Measurements from ENCODE around the gene KLF18. TPM values are rescaled to one million over a fixed set of nuclear protein-coding genes. Genes with fewer than 3 reads are reported as not detected.
"Not testable (repeated sequence)": the region's sequence is repeated elsewhere in the genome, so short reads cannot be mapped to it uniquely, and the experiment has no call there.

Gene KLF18
- total RNA-seq, 2 donors from 2014 or later, result not detected

DNA sequence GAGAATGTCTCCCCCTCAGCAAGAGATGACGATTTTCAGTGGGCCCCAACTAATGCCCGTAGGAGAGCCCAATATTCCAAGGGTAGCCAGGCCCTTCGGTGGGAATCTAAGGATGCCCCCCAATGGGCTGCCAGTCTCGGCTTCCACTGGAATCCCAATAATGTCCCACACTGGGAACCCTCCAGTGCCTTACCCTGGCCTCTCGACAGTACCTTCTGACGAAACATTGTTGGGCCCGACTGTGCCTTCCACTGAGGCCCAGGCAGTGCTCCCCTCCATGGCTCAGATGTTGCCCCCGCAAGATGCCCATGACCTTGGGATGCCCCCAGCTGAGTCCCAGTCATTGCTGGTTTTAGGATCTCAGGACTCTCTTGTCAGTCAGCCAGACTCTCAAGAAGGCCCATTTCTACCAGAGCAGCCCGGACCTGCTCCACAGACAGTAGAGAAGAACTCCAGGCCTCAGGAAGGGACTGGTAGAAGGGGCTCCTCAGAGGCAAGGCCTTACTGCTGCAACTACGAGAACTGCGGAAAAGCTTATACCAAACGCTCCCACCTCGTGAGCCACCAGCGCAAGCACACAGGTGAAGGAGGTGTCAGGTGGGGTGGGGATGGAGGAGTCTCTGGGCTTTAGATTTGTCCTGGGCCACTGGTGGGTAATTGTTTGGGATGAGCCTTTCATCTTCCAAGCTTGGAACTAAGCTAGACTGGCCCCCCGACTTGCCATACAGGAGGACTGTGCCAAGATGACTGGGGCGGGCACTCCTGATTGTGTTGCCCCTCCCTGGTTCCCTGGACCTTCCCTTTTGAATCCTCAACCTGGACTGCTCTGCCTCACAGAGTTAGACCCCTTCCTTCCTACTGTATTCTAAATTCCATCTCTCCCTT, 11.6 kb downstream of the KLF18 start:
- ATAC-seq, result no peak
- intact Hi-C loops (cut with DNase I), result no loop called here
- DNase-seq, result no peak

DNA sequence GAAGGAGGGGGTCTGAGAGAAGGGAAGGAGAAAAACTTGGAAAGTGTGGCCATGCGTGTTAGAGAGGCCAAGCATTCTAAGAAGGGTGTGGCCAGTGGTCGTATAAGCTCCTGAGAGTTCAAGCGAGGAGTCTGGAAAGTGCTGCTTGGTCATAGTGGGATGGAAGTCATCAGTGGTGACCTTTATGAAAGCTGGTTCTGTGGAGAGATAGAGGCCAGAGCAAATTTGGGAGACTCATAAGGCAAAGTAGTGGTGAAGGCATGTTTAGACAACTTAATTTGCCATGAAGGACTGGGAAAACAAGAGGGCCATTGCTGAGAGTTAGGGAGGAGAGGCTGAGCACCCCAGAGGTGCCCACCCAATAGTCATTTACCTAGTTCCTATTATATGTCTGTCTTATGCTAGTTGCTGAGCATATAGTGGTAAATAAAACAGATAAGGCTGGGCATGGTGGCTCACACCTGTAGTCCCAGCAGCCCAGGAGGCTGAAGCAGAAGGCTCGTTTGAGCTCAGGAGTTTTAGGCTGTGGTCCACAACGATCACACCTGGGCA, 21.0 kb downstream of the KLF18 start:
- intact Hi-C loops (cut with DNase I), result no loop called here
- ATAC-seq (no peak), DNase-seq (no peak)

GRCh38 chr1:44119525-44119924, 21.9 kb downstream of the KLF18 start:
- intact Hi-C loops (cut with DNase I), result no loop called here
- ATAC-seq (no peak), DNase-seq (no peak)

DNA sequence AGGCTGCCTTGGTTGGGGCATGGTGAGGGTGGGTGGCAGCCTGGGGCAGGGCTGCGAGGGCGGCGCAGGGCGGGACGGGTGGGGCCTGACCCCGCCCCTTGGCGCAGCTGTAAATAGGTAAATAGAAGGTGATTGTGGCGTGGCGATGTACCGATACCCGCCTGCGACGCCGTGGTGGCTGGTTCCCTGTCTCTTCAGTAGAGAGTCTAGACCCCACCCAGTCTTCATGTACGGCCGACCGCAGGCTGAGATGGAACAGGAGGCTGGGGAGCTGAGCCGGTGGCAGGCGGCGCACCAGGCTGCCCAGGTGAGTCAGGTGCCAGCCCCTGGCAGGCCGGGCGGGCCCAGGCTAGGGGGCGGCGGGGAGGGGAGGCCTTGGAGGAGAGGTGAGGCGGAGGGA, 22.7 kb downstream of the KLF18 start, which contains the start of gene KLF17:
Gene KLF17, plus strand, starts transcription at position 140 of the 400 bp plus-strand sequence. Its CDS starts 87 bp downstream, at position 227.
- intact Hi-C loops (cut with DNase I), result no loop called here
- ATAC-seq (no peak), DNase-seq (no peak)

GRCh38 chr1:44117272-44117671, 24.2 kb downstream of the KLF18 start:
- intact Hi-C loops (cut with DNase I); ATAC-seq; DNase-seq: not testable (repeated sequence)

DNA sequence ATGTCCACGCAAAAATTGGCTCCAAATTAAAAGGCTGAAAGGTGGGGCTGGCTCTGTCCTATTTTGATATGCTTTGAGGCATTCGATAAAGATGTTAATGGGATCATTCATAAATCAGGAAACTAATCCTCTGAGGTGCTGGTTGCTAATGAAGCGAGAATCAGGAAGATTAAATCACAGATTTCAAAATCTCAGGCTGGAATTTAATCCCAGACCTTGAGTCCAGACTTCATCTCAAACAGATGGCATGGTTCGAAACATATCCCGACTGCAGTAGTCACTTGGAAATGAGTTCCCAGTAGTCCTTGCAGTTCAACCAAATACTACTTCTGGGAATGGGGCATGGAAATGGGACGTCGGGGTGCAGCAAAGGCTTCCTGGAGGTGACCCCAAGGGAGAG, 27.3 kb downstream of the KLF18 start:
- DNase-seq (no peak), ATAC-seq (no peak)
- intact Hi-C loops (cut with DNase I), result no loop called here

DNA sequence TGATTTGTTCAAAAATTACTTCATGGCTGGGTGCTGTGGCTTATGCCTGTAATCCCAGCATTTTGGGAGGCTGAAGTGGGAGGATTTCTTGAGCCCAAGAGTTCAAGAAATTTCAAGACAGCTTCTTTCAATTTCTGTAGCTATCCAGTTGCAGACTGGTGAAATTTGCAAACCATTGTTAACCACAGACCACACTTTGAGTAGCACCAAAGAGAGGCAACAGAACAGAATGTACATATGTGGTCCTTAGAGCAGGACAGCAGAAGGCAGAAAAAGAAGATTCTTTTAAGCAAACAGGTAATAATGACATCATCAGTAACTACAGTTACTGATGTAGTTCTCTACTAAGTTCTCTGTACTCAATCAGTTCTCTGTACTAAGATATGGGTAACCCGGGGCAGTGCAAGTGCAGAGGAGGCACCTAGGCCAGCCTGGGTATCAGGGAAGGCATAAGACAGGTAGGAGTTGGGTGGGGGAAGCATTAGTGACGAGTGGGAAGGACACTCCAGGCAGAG, 28.3 kb downstream of the KLF18 start:
- intact Hi-C loops (cut with DNase I), result no loop called here
- DNase-seq, result no peak
- no peak for ATAC-seq

DNA sequence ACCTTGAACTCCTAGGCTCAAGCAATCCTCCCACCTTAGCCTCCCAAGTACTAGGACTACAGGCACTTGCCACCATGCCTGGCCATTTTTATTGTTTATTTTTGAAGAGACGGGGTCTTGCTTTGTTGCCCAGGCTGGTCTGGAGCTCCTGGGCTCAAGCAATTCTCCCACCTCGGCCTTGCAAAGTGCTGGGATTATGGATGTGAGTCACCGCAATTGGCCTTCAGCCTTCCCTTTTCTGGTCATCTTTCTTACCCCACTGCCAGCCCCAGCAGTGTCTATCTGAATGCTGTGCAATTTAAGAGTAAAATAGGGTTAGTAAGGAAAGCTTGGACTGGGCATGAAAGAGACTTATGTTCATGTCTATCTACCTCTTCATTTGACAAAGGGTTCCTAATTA, 28.9 kb downstream of the KLF18 start:
- intact Hi-C loops (cut with DNase I), result no loop called here
- no peak for DNase-seq

GRCh38 chr1:44111861-44112260, 29.6 kb downstream of the KLF18 start:
- intact Hi-C loops (cut with DNase I), result no loop called here
- ATAC-seq, result no peak
- no peak for DNase-seq

More for the DNA sequence above, 28.9 kb downstream of the KLF18 start:
- ATAC-seq, result no peak

DNA sequence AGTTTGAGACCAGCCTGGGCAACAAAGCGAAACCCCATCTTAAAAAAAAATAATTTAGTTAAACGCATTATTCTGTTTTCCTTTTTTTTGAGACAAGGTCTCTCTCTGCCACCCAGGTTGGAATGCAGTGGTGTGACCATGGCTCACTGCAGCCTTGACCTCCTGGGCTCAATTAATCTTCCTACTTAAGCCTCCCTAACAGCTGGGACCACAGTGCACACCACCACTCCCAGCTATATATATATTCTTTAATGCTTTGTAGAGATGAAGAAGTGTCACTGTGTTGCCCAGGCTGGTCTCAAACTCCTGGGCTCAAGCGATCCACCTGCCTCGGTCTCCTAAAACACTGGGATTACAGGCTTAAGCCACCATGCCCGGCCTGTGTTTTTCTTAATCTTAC, 30.5 kb downstream of the KLF18 start:
- intact Hi-C loops (cut with DNase I), result no loop called here
- ATAC-seq, result no peak

DNA sequence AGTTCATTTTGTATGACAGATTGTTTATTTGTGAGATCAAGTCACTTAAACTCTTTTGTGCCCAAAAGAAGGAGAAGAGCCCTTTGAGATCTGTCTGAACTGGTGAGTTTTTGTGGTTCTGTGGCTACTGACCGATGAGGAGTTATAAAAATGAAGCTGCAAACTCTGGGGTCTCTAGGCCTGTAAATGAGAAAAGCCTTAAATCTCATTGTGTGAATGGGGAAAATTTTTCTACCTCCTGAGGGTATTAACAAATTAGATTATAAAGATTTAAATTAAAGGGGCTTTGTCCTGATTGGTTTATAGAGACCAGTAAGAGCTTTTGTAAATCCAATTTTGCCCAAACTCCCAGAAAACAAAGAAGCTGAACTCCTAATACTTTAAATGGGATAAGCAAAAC, 32.5 kb downstream of the KLF18 start:
- intact Hi-C loops (cut with DNase I), result no loop called here
- DNase-seq (no peak), ATAC-seq (no peak)

More for the DNA sequence above, 30.5 kb downstream of the KLF18 start:
- DNase-seq, result no peak

GRCh38 chr1:44108241-44108640, 33.2 kb downstream of the KLF18 start:
- intact Hi-C loops (cut with DNase I), result no loop called here
- ATAC-seq (no peak), DNase-seq (no peak)

- no peak for ATAC-seq
- intact Hi-C loops (cut with DNase I), result no loop called here
- DNase-seq, result no peak
Observed at GRCh38 chr1:44105810-44106209, 35.6 kb downstream of the KLF18 start.

DNA sequence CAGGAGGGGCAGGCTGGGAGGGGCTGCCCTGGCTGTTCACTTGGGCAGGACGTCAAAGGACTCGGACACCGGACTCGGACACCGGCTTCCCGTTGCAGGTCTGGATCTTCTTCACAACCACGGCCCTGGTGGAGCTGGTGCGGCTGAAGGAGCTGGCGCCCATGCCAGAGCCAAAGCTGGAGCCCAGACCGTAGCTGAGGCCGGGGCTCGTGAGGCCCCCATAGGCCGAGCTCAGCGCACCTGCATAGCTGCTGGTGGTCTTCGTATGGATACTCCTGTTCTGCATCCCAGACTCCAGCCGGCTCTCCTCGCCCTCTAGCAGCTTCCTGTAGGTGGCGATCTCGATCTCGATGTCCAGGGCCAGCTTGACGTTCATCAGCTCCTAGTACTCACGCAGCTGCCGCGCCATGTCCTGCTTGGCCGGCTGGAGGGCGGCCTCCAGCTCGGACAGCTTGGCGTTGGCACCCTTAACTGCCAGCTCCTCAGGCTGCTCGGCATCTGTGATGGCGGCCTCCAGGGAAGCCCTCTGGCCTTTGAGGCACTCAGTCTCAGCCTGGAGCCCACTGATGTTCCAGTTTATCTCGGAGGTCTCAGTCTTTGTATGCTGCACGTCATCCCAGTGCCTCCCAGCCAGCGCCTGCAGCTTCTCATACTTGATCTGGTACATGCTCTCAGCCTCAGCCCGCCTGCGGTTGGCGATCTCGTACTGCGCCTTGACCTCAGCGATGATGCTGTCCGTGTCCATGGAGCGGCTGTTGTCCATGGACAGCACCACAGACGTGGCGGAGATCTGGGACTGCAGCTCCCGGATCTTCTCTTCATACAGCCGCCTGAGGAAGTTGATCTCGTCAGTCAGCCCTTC, 37.9 kb downstream of the KLF18 start:
- ATAC-seq, result no peak
- intact Hi-C loops (cut with DNase I), result no loop called here
- no peak for DNase-seq

- intact Hi-C loops (cut with DNase I), result no loop called here
- ATAC-seq, result no peak
- no peak for DNase-seq
Observed at GRCh38 chr1:44101328-44101727, 40.1 kb downstream of the KLF18 start.

GRCh38 chr1:44100183-44100868, 41.1 kb downstream of the KLF18 start:
- ATAC-seq, result no peak
- no peak for DNase-seq
- intact Hi-C loops (cut with DNase I), result no loop called here

DNA sequence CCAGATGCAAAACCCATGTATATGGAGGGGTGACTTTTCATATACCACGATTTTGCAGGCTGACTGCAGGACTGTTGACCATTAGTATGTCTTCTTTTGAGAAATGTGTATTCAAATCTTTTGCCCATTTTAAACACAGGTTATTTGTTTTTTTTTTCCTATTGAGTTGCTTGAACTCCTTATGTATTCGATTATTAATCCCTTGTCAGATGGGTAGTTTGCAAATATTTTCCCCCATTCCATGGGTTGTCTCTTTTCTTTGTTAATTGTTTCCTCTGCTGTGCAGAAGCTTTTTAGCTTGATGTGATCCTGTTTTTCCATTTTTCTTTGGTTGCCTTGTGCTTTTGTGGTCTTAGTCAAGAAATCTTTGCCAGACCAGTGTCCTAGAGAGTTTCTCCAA, 47.4 kb downstream of the KLF18 start:
- no peak for ATAC-seq
- intact Hi-C loops (cut with DNase I), result no loop called here
- DNase-seq, result no peak

DNA sequence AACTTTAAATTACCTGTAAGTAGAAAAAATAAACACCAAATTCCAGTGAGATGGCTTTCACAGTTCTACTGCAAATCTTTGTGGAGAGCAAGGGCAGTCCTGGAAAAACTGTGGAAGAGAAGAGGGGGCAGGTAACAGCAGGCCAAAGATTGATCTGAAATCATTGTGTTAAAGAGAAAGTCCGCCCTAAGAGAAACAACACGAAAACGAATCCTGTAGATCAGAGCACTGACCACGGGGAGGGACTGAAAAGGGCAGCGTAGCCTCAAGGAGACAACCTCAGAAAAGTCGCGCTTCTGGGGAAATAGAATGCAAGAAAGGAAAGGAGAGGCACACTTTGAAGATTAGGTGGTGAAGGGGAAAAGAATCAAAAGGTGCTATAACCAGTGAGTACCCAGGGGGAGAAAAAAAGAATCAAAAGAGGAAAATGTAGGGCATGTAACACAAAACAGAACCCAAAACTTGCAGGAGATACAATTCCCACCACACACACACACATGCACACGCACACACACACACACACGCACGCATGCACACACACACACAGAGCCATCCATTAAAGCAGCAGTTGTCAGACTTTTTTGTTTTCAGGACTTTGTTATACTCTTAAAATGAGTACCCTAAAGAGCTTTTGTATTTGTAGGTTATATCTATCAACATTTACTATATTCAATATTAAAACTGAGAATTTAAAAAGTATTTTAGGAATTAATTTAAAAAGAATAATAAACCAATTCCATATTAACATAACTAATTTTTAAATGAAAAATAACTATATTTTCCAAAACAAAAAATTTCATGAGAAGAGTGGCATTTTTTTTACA, 50.8 kb downstream of the KLF18 start:
- ATAC-seq (no peak), DNase-seq (no peak)
- intact Hi-C loops (cut with DNase I), result no loop called here
